T-cell (primary cell): ENCODE data around the gene RIN2. TPM values are rescaled to one million over a fixed set of nuclear protein-coding genes. Genes with fewer than 3 reads are reported as not detected.
A peak's percentile ranks its signal among the peaks of the same experiment; 100 is the strongest.

Experiments
- ATAC-seq, 4 experiments: fragments of 200-7000 bp in 3 of 4; fragments of 150-1000 bp in 1 of 4; cut with Tn5 transposase; replicated peaks in 1 of 4; 1 replicate in 3 of 4; 2 replicates in 1 of 4; pipeline ENCODE4 v1.10.0; 2021; ENCODE audit warnings: moderate library complexity in 3 of 4, mild to moderate bottlenecking in 2 of 4, moderate number of reproducible peaks in 1 of 4
- CTCF ChIA-PET, 2 donors: fragments of 300-600 bp; sonication (Branson Sonifier 250); formaldehyde crosslinking; loops; one replicate each; lab custom pipeline; 2022; ENCODE audit warnings: antibody characterized with exemption in 2 of 2; lab: Charles Lee
- POLR2A ChIA-PET, 2 donors: fragments of 300-600 bp; sonication (Branson Sonifier 250); formaldehyde crosslinking; loops; one replicate each; lab custom pipeline; 2022; ENCODE audit warnings: antibody characterized with exemption in 2 of 2; lab: Charles Lee
- DNase-seq, 35 experiments: peaks; one replicate each; pipeline versions ENCODE4 v3.0.0 to v3.0.0-alpha.2; 2013 to 2023
- H3K27ac ChIP-seq: one replicate; pipeline ENCODE4 v1.5.1; 2013; ENCODE audit warnings: low read length
- H3K27me3 ChIP-seq, 2 experiments: replicated peaks in 1 of 2; 1 replicate in 1 of 2; 2 replicates in 1 of 2; pipeline versions ENCODE4 v1.6.1 to v1.7.0; 2013; ENCODE audit warnings: low read length in 1 of 2, mixed read lengths in 1 of 2; ENCODE audit not compliant: control insufficient read depth in 2 of 2, insufficient read depth in 2 of 2; ENCODE audit errors: extremely low read depth in 1 of 2
- H3K36me3 ChIP-seq, 2 donors: 1 replicate in 1 of 2; 2 replicates in 1 of 2; pipeline versions ENCODE4 v1.6.1 to v1.7.0; 2013; ENCODE audit warnings: low read length in 1 of 2; ENCODE audit not compliant: control insufficient read depth in 2 of 2, insufficient read depth in 1 of 2; ENCODE audit errors: extremely low read depth in 1 of 2
- H3K4me1 ChIP-seq, 2 experiments: 1 replicate in 1 of 2; 2 replicates in 1 of 2; pipeline versions ENCODE4 v1.6.1 to v1.7.0; 2013; ENCODE audit warnings: low read length in 2 of 2, mixed read lengths in 1 of 2; ENCODE audit not compliant: insufficient read depth in 2 of 2, control insufficient read depth in 1 of 2; ENCODE audit errors: extremely low read depth in 1 of 2
- H3K4me3 ChIP-seq, 2 donors: 1 replicate in 1 of 2; 2 replicates in 1 of 2; pipeline versions ENCODE4 v1.5.1 to v1.7.0; 2013; ENCODE audit warnings: mild to moderate bottlenecking in 2 of 2, low read length in 1 of 2, moderate library complexity in 1 of 2; ENCODE audit not compliant: control insufficient read depth in 1 of 2; ENCODE audit errors: extremely low read depth in 1 of 2
- H3K9me3 ChIP-seq: 2 replicates; pipeline ENCODE4 v1.7.0; 2013
- H3K27ac Mint-ChIP-seq, 2 donors: one replicate each; pipeline ENCODE4 v1.8.0; 2020 to 2021; ENCODE audit warnings: mild to moderate bottlenecking in 2 of 2, mixed read lengths in 2 of 2
- H3K27me3 Mint-ChIP-seq, 2 donors: one replicate each; pipeline ENCODE4 v1.8.0; 2021 to 2022; ENCODE audit warnings: mixed read lengths in 2 of 2
- H3K36me3 Mint-ChIP-seq: one replicate; pipeline ENCODE4 v1.8.0; 2021; ENCODE audit warnings: mixed read lengths
- H3K4me1 Mint-ChIP-seq, 3 donors: one replicate each; pipeline ENCODE4 v1.8.0; 2020 to 2022; ENCODE audit warnings: mixed read lengths in 3 of 3, mild to moderate bottlenecking in 1 of 3
- H3K4me3 Mint-ChIP-seq, 3 donors: one replicate each; pipeline ENCODE4 v1.8.0; 2020 to 2022; ENCODE audit warnings: mild to moderate bottlenecking in 3 of 3, mixed read lengths in 3 of 3, moderate library complexity in 3 of 3
- H3K9me3 Mint-ChIP-seq, 3 donors: one replicate each; pipeline ENCODE4 v1.8.0; 2020 to 2022; ENCODE audit warnings: mixed read lengths in 3 of 3
- WGBS: methylation state at CpG from one replicate; pipeline ENCODE4 v1.1.5; 2013; ENCODE audit warnings: missing lambda C conversion rate; ENCODE audit not compliant: insufficient coverage; 5-methylcytosine and 5-hydroxymethylcytosine counted together
- total RNA-seq, 35 experiments: library from RNA in 6 of 35; stranded (reverse) in 6 of 35; fragments of 120-200 nt in 1 of 35; gene quantifications; one replicate each; pipeline versions ENCODE4 v1.2.1 to v1.2.4 and lab custom pipeline; 2013 to 2026

The RIN2 gene
- total RNA-seq, 5 donors from 2014 or later (not counting 1 experiment from before 2014, with no cell fraction given), result 0.20 to 0.89 (median 0.26) TPM; not detected in 2

GRCh38 chr20:19734811-19735210 is 23.2 kb upstream of the RIN2 start:
- Mint-ChIP-seq H3K27me3 (no peaks in the 10 kb centered on the region), H3K9me3 (no peaks in the 10 kb centered on the region), H3K4me1 (no peaks in the 10 kb centered on the region), H3K4me3 (no peak overlapping the region), H3K27ac (no peak overlapping the region), H3K36me3 (no peaks in the 10 kb centered on the region)
- ChIA-PET CTCF (no interaction called here), POLR2A (no interaction called here)
- Histone ChIP-seq H3K27ac (no peak overlapping the region), H3K27me3 (peaks cover 0 to 9% of the 10 kb centered on the region in 2 experiments), H3K9me3 (no peaks in the 10 kb centered on the region), H3K36me3 (no peaks in the 10 kb centered on the region), H3K4me3 (no peak overlapping the region), H3K4me1 (no peaks in the 10 kb centered on the region)
- DNase-seq (no peak), ATAC-seq (no peak)
- no CpG with 5 or more reads among the region's 1 CpG for WGBS

DNA sequence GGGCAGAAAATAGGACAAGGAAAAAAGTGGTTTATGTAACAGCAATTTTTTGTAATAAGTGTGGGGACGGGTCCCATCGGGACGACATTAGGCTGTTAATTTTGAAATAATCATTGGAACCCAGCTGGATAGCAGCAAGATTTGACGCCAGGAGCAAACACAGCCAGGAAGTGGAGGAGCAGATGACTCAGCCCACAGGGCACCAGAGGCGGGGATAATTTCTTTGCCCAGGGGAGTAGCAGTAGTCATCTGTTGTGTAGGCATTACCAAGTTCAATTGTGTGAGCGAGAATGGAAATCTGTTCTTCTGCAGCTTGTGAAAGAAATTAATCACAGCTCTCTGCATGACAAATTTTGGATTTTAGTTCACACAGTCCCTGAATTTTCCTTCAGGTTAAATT is 22.6 kb upstream of the RIN2 start:
- no peak for ATAC-seq
- peak in 1 of 35 experiments; percentile 5 for DNase-seq
- H3K4me1 Mint-ChIP-seq, result no peaks in the 10 kb centered on the region
- 15% methylated on average over 5 of the region's 6 CpGs for WGBS
- H3K27ac Mint-ChIP-seq, result no peak overlapping the region
- H3K36me3 Mint-ChIP-seq, result no peaks in the 10 kb centered on the region
- H3K27me3 ChIP-seq, result peaks cover 0 to 12% of the 10 kb centered on the region in 2 experiments
- POLR2A ChIA-PET, result no interaction called here
- no peaks in the 10 kb centered on the region for H3K9me3 Mint-ChIP-seq
- H3K36me3 ChIP-seq, result no peaks in the 10 kb centered on the region
- H3K27ac ChIP-seq, result no peak overlapping the region
- no peaks in the 10 kb centered on the region for H3K9me3 ChIP-seq
- no peaks in the 10 kb centered on the region for H3K4me1 ChIP-seq
- no peak overlapping the region for H3K4me3 ChIP-seq
- CTCF ChIA-PET, result no interaction called here
- no peaks in the 10 kb centered on the region for H3K27me3 Mint-ChIP-seq
- H3K4me3 Mint-ChIP-seq, result no peak overlapping the region

GRCh38 chr20:19737025-19737424 is 21.0 kb upstream of the RIN2 start:
- no peak for DNase-seq
- CTCF ChIA-PET, result interaction anchor here in 1 of 2 donors (0.7 kb wide), 1 partner anchor 21 kb away, joined by 3 read pairs; no protein-coding TSS in a partner anchor

DNA sequence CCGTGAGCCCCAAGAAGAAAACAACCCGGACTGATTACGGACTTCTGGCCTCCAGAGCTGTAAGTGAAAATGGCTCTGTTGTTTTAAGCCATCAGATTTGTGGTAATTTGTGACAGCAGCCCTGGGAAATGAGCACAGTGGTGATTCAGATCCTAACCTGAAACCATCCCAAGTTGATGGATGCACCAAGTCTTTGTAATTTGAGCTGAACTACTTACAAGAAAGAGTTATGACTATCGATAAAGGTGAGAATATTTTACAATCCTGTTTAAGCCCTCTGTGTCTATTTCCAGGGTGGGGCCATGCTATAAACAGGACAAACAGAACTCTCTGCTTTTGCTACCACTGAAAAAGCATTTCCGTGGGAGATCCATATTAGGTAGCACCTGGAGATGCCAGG is 19.1 kb upstream of the RIN2 start:
- Histone ChIP-seq H3K9me3 (no peaks in the 10 kb centered on the region), H3K36me3 (no peaks in the 10 kb centered on the region), H3K4me3 (no peak overlapping the region), H3K27ac (no peak overlapping the region), H3K27me3 (peaks cover 0 to 14% of the 10 kb centered on the region in 2 experiments), H3K4me1 (no peaks in the 10 kb centered on the region)
- 79% methylated on average over 3 of the region's 5 CpGs for WGBS
- H3K27me3 Mint-ChIP-seq, result peaks cover 10 to 11% of the 10 kb centered on the region in 2 donors
- H3K36me3 Mint-ChIP-seq, result no peaks in the 10 kb centered on the region
- H3K9me3 Mint-ChIP-seq, result peaks cover 0 to 2% (median 0%) of the 10 kb centered on the region in 3 donors
- ATAC-seq (no peak), DNase-seq (no peak)
- ChIA-PET POLR2A (no interaction called here), CTCF (no interaction called here)
- no peaks in the 10 kb centered on the region for H3K4me1 Mint-ChIP-seq
- H3K27ac Mint-ChIP-seq, result no peak overlapping the region
- no peak overlapping the region for H3K4me3 Mint-ChIP-seq

More at GRCh38 chr20:19737025-19737424, 21.0 kb upstream of the RIN2 start:
- Histone ChIP-seq H3K27ac (no peak overlapping the region), H3K27me3 (peaks cover 0 to 12% of the 10 kb centered on the region in 2 experiments), H3K9me3 (no peaks in the 10 kb centered on the region), H3K36me3 (no peaks in the 10 kb centered on the region), H3K4me1 (no peaks in the 10 kb centered on the region), H3K4me3 (no peak overlapping the region)
- no peak for ATAC-seq
- Mint-ChIP-seq H3K4me3 (no peak overlapping the region), H3K36me3 (no peaks in the 10 kb centered on the region), H3K27ac (no peak overlapping the region), H3K4me1 (no peaks in the 10 kb centered on the region), H3K27me3 (peaks cover 4 to 7% of the 10 kb centered on the region in 2 donors), H3K9me3 (no peaks in the 10 kb centered on the region)
- no CpG with 5 or more reads among the region's 4 CpGs for WGBS
- POLR2A ChIA-PET, result no interaction called here

- 84% methylated on average over 7 of the region's 10 CpGs for WGBS
- peaks cover 11% of the 10 kb centered on the region in 2 donors for H3K27me3 Mint-ChIP-seq
- CTCF ChIA-PET, result no interaction called here
Measured at GRCh38 chr20:19739351-19739750, 18.7 kb upstream of the RIN2 start.

GRCh38 chr20:19740512-19740911 is 17.5 kb upstream of the RIN2 start:
- Histone ChIP-seq H3K36me3 (no peaks in the 10 kb centered on the region), H3K9me3 (no peaks in the 10 kb centered on the region), H3K27me3 (peaks cover 0 to 14% of the 10 kb centered on the region in 2 experiments), H3K4me1 (no peaks in the 10 kb centered on the region), H3K27ac (no peak overlapping the region), H3K4me3 (no peak overlapping the region)
- no CpG with 5 or more reads among the region's 3 CpGs for WGBS
- ChIA-PET POLR2A (no interaction called here), CTCF (no interaction called here)
- Mint-ChIP-seq H3K4me3 (no peak overlapping the region), H3K9me3 (peaks cover 0 to 8% (median under 1%) of the 10 kb centered on the region in 3 donors), H3K27ac (no peak overlapping the region), H3K36me3 (no peaks in the 10 kb centered on the region), H3K4me1 (no peaks in the 10 kb centered on the region), H3K27me3 (peaks cover 11% of the 10 kb centered on the region in 2 donors)
- DNase-seq (no peak), ATAC-seq (no peak)

More at GRCh38 chr20:19739351-19739750, 18.7 kb upstream of the RIN2 start:
- Histone ChIP-seq H3K27me3 (peaks cover 0 to 14% of the 10 kb centered on the region in 2 experiments), H3K9me3 (no peaks in the 10 kb centered on the region), H3K4me3 (no peak overlapping the region), H3K36me3 (no peaks in the 10 kb centered on the region), H3K4me1 (no peaks in the 10 kb centered on the region), H3K27ac (no peak overlapping the region)
- Mint-ChIP-seq H3K4me1 (no peaks in the 10 kb centered on the region), H3K36me3 (no peaks in the 10 kb centered on the region), H3K9me3 (peaks cover 0 to 4% (median 0%) of the 10 kb centered on the region in 3 donors), H3K27ac (no peak overlapping the region), H3K4me3 (no peak overlapping the region)
- POLR2A ChIA-PET, result no interaction called here
- ATAC-seq, result no peak
- no peak for DNase-seq
